Frontal cortex (tissue), 4 donors: ENCODE results near the gene PIGT. TPM values are rescaled to one million over a fixed set of nuclear protein-coding genes. Genes with fewer than 3 reads are reported as not detected.

ENCODE experiments used
- DNase-seq, 2 donors: peaks; one replicate each; pipeline ENCODE4 v3.0.0; 2012; ENCODE audit warnings: low spot score in 2 of 2
- FAIRE-seq: peaks from 2 replicates; lab custom pipeline; 2012; peaks lifted over from hg19 to GRCh38; lab: Jason Lieb, UNC
- total RNA-seq: library from RNA; depleted of rRNA; stranded (reverse); fragments of >200 nt; gene quantifications from one replicate; pipeline ENCODE4 v1.2.3, GENCODE V29; 2014
- donor health status: control.
- donor health status: control.
- donor health status: control.

PIGT gene
- total RNA-seq, 1 donor from 2014 or later = 10.2 TPM

- no peak for FAIRE-seq
- DNase-seq = no peak
Measured at GRCh38 chr20:45425561-45425960, 9.6 kb downstream of the PIGT start.

GRCh38 chr20:45426320-45427016 is 10.5 kb downstream of the PIGT start:
- FAIRE-seq = no peak
- DNase-seq = peak in 1 of 2 donors; percentile 28

- DNase-seq = no peak
- FAIRE-seq = no peak
Measured at GRCh38 chr20:45427236-45428149, 11.6 kb downstream of the PIGT start.

- peak; percentile 91 for FAIRE-seq
- peak in 1 of 2 donors; percentile 57 for DNase-seq
Measured at GRCh38 chr20:45429618-45430017, 13.7 kb downstream of the PIGT start.

DNA sequence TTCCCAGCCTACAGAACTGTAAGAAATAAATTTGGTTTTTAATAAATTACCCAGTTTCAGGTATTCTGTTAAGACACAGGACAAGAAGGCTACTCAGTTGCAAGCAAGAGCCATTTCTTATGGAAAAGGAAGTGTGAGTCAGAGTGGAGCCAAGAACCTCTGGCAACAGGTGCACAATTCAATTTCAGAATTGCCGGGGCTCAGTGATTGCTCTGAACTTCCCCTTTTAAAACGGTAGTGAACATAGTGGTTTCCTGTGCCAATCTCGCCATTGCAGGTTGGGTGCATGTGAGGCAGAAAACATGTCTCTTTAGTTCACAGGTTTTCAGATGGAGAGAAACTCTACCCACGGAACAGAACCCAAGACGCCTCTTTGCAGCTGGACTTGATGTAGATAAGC is 16.4 kb downstream of the PIGT start:
- FAIRE-seq = no peak
- DNase-seq = no peak

DNA sequence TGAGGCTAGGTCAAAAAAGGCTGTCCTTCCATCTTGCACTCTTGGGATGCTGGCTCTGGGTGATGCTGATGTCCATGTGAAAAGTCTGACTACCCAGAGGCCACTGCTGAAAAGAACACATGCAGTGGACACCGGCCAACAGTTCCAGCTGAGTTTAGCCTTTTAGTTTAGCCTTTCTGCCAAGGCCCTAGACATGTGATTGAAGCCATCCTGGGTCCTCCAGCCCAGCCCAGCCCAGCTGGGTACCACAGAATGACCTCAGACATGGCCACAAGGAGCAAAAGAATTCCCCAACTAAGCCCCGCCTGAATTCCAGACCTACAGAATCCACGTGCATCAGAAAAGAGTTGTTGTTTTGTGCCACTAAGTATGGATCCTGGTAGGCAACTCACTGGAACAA is 17.4 kb downstream of the PIGT start:
- FAIRE-seq (no peak), DNase-seq (peak; percentile 33 to 49)

GRCh38 chr20:45433976-45434375 is 18.0 kb downstream of the PIGT start:
- DNase-seq (no peak), FAIRE-seq (no peak)

DNA sequence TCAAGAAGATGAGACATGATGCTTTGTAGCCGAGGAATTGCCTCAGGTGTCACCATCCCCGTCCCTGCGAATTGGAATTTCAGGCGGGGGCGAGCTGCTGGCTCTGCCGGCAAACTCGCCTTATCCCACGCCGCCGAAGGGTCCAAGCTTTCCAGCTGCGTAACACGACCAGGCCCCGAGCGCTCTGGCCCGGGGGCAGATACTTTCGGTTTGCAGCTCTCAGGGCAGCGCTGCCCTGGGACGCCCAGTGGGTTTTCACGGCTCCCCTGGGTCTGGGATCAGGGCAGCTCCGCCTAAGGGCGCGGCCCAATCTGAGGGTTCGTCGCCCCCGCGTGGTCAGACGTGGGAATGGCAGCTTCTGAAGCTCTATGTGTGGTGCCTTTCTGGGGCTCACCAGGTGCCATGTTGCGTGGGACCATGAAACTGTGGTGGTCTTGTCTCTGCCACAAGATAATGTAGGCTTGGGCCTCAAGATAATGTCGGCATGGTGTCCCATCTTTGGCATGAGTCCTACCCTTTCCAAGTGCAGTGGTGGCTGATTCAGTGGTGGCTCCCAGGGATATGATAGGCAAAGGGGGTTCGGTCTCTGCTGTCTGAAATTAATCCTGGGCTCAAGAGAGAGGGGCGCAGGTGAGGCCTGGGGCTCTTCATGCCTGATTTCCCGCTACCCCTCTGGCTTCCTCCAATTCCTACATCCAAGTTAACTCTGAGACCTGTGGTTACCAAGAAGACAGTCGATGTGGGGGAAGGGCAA is 21.0 kb downstream of the PIGT start:
- no peak for FAIRE-seq

GRCh38 chr20:45440424-45440823 is 24.5 kb downstream of the PIGT start:
- FAIRE-seq (no peak), DNase-seq (no peak)

More for the DNA sequence above, 21.0 kb downstream of the PIGT start:
- peak; percentile 54 to 81 for DNase-seq

DNA sequence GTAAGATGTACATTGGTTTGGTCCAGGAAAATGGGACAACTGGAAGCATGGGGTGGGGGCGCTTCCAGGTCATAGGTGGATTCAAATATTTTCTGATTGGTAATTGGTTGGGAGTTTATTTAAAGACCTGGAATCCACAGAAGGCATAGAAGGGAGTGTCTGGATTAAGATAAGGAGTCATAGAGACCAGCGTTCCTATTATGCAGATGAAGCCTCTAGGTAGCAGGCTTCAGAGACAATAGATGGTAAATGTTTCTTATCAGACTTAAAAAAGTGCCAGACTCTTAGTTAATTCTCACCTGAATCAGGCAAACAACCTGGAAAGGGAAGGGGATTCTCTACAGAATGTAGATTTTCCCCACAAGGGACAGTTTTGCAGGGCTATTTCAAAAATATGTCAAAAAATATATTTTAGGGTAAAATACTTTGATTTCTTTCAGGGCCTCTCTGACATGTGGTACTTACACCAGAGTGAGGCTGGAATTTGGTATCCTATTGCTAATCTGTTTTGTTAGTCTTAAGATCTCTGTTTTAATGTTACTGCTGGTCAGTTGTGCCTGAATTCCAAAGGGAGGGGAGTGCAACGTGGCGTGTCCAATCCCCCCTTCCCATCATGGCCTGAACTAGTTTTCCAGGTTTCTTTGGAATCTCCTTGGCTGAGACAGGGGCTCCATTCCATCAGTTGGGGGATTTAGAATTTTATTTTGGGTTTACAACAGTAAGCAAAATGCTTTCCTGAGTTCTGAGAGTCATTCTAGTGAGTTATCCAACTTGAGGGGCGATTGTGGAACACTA is 25.1 kb downstream of the PIGT start:
- no peak for DNase-seq
- no peak for FAIRE-seq

DNA sequence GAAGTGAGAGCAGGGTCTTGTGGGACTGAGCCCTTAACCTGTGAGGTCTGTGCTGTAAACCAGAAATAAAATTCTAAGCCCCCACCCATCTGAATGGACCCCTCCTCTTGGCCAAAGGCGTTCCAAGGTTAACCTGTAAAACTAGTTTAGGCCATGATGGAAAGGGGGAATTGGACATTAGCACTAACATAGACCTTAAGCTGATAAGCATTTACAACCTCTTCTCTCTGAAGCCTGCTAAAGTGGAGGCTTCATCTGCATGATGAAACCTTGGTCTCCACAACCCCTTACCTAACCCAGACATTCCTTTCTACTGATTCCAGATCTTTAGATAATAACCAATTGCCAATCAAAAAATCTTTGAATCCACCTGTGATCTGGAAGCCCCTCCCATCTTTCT is 25.8 kb downstream of the PIGT start:
- FAIRE-seq (no peak), DNase-seq (no peak)

DNA sequence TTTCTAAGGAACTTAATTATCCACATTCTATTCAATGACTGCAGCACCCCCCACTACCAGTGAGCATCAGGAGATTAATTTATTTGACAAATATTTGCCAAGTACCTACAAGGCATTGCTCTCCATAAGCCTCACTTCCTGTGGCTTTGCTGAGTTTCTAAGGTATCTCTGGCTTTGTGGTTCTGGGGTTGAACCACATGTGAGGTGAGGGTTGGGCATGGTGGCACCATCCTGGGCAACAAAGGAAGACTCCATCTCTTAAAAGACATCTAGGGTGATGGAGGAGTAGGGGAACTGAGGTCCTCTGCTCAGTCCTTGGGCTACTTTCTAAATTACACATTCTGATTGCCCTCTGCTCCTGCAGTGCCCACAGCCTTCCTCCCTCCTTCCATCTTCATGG is 28.1 kb downstream of the PIGT start:
- DNase-seq (no peak), FAIRE-seq (no peak)

DNA sequence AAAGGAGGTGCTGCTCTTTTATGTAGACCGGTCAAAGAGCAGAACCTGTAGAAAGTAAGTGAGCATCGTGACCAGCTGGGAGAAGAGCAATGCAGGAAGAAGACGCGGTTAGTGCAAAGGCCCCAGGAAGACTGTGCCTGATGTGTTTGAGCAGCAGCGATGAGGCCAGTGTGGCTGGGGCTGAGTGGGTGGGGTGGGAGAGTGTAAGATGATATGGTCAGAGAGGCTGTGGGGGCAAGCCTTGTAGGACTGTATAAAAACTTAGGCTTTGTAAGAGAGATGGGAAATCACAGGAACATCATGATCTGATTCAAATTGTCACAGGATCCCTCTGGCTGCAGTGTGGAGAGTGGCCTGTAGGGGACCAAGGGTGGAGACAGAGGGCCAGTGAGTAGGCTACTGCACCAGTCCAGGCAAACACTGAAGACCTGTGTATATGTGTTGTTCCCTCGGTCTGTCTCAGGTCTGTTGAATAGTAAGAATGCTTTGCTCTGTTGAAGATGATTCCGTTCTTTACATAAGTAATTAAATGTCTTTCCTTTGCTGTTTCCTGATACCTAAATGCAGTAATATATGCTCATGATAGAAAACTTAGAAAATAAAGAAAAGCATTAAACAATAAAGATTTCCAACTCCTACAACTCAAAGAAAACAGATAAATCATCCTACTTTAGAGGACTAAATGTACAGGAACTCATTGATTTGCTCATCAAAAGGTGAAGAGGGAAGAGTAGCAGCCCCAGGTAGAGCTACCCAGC is 30.0 kb downstream of the PIGT start:
- FAIRE-seq (no peak), DNase-seq (no peak)

GRCh38 chr20:45448270-45448669 is 32.3 kb downstream of the PIGT start:
- FAIRE-seq (no peak), DNase-seq (no peak)

DNA sequence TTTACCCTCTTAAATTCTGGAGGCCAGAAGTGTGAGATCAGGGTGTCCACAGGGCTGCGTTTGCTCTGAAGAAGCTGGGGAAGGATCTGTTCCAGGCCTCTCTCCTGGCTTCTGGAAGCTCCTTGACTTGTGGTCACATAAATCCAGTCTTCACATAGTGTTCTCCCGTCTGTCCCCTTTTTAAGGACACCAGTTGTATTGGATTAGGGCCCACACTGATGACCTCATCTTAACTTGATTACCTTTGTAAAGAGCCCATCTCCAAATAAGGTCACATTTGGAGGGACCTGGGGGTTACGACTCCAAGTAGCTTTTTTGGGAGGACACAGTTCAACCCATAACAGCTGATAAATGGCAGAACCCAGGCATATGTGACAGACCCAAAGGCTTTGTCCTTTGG is 33.6 kb downstream of the PIGT start:
- no peak for FAIRE-seq
- no peak for DNase-seq

GRCh38 chr20:45450097-45450818 is 34.3 kb downstream of the PIGT start:
- FAIRE-seq = no peak
- peak in 1 of 2 donors; percentile 25 for DNase-seq

- no peak for DNase-seq
- FAIRE-seq = no peak
Measured at GRCh38 chr20:45452238-45452637, 36.3 kb downstream of the PIGT start.
